ENCODE data around the gene CLCNKB.

The CLCNKB gene

DNA sequence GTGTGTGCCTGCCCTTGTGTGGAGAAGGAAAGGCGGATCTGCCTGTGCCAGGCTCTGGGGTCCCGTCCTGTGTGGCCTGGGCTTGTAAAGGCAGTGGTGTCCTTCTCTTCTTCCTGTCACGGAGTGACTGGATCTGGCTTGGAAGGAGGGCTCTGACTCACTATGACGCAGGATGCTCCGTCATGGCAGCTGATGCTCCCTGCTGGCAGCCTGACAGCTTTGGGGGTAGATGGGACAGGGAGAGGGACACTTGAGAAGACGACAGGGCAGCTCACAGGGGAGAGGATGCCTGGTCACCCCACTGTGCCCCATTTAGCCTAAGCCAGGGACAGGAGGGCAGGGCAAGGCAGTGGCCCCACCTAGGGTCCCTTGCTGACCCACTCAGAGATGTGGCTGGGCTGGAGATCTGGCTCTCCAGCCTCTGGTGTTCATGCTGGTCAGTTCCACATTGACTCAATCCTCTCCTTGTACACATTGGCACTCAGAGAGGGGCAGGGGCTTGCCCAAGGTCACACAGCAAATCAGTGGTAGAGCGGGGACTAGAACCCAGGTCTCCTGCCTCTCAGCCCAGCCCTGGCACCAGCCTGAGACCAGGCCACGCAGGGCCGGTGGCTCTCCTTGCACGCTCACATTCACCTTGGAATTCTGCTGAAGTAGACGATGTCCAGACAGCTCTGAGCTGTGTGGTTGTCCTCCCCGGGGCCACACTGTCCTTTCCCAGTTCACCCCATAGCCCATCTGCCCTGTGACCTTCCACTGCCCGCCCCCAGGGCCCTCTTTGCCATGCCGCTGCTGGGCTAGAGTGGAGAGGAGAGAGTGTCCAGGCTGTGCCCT, 32.7 kb downstream of the CLCNKB start:
- DNase-seq (ENCODE audit: low spot score) = no peak

GRCh38 chr1:16076865-16077238, 33.3 kb downstream of the CLCNKB start:
- no peak for DNase-seq (ENCODE audit: low spot score)

- no peak for DNase-seq (ENCODE audit: low spot score)
These were observed 34.0 kb downstream of the CLCNKB start for GRCh38 chr1:16077406-16078245.

DNA sequence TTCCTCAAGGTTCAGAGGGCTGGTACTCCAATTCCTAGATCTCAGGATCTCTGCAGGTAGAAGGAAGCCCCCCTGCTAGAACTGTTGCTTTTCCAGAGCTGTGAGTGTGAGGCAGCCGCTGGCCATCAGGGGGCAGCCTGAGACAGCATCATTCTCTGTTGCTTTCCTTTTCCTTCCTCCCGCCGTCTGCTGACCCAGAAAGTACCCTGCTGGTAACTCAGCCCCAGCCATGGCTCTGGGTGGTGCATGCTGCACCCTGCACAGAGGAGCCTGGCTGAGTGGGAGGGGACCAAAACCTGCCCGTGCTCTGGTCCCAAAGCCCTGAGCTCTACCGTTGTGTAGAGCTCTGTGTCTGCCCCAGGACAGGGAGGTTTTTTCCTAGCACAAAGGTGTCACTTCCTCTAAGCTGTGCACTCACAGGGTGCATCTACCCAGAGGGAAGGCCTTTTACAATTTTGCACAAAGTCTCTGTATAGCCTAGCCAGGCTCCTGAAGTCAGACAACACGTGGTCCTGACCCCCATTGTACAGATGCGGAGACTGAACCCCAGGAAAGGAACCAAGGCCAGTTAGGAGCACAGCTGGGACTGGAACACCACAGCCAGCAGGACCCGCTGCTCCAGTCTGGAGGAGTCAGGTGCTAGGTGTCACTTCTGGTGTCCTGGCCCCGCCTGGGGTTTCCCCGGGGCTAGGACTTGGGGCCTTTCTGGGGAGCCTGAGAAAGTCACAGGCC, 35.5 kb downstream of the CLCNKB start:
- peak; percentile 78 for DNase-seq (ENCODE audit: low spot score)

- DNase-seq (ENCODE audit: low spot score) = no peak
These were observed 37.0 kb downstream of the CLCNKB start for GRCh38 chr1:16080422-16081150.

DNA sequence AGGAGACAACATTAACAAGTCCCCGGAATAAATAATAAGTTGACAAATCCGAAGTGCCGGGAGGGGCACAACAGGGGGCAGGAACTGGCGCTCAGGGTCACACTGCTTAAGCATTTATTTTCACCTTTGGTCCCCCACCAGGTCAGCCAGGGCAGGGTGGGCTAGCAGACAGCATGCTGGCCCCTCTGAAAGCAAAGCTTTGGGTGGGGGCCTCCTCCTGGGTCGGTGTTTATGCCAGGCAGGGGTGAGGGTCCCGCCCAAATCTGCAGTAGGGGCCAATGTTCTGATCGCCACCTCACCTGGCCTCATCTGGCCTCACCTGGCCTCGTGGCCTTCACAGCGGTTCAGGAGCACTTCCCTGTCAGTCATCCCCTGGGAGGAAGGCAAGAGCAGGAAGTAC, 38.1 kb downstream of the CLCNKB start:
- DNase-seq (ENCODE audit: low spot score) = no peak

DNA sequence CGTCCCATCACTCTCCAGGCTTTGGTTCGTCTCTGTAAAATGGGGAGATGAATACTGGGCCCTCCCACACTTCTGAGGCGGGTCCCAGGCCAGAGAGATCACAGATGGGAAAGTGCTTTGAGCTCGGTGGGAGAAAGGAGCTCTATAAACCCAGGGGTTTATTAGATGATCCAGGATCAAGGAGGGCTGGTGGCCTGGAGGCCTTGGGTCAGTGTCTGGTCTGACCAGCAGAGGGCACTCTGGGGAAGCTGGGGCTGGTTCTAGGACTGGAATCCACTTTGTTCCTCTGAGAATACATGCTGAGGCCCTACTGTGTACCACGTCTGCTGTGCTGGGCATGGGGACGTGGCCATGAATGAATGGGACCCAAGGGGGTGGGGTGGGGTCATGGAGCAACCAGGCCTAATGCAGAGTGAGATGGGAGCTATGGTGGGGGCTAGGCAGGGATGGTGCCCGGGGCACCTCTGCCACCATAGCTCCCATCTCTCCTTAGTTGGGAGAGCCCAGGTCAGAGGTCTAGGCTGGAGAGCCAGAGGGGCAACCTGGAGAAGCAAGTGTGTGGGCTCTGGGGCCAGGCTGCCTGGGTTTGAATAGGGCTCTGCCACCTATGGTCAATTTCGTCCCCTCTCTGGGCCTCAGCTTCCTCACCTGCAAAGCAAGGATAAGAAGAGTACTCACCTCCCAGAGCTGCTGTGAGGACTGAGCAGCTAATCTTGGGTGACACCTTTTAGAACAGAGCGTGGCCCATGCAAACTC, 38.9 kb downstream of the CLCNKB start:
- peak; percentile 84 for DNase-seq (ENCODE audit: low spot score)

GRCh38 chr1:16083486-16083885, 39.9 kb downstream of the CLCNKB start:
- DNase-seq (ENCODE audit: low spot score) = no peak

GRCh38 chr1:16085522-16085921, 41.9 kb downstream of the CLCNKB start:
- DNase-seq (ENCODE audit: low spot score) = no peak

DNA sequence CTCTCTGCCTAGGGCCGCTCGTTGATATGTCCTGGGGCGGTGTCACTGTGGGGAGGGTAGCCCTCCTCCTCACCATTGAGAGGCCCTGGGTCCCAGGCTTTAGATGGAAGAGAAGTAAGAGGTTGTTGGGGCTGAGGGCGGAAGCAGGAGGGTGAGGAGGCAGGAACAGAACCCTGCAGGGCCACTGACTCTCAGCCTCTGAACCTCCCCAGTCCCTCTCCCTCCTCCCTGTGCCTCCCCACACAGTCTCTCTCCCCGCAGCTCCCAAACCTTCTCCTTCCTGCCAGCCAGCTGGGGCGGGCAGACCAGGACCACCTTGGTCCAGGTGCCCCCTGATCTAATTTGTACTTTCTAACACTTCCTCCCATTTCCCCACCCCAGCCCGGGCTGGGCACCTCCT, 44.2 kb downstream of the CLCNKB start:
- DNase-seq (ENCODE audit: low spot score) = no peak

GRCh38 chr1:16088351-16088911, 44.8 kb downstream of the CLCNKB start:
- no peak for DNase-seq (ENCODE audit: low spot score)

- no peak for DNase-seq (ENCODE audit: low spot score)
These were observed 45.4 kb downstream of the CLCNKB start for GRCh38 chr1:16088996-16089395.

DNA sequence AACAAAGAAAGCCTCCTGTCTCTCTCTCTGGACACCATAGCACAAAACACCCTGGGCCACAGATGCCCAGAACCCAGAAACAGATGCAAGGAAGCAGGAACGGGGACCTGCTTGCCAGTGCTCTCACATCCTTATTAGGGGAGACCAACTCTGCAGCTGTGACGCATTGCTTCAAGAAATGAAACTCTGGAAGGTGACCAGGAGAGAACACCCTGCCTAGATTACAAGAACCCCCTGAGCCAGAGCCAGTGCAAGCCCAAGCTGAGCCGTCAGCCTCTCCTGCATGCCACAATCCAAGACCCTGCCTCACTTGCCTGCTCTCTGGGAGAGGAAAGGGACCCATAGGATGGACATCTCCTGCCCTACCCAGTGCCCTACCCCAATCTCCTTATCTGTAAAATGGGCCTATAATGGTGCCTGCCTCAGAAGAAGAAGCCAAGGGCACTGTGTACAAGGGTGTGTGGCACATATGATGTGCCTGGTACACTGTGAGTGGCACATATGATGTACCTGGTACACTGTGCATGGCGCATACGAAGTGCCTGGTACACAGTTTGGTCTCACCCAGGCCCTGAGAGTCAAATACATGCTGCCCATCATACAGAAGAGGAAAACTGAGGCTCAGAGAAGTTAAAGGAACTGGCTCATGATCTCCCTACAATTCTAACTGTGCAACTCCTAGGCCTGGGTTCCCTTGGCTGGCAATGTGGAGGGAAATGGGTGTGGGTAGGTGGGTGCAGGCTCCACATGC, 46.7 kb downstream of the CLCNKB start:
- DNase-seq (ENCODE audit: low spot score) = no peak

GRCh38 chr1:16091296-16091695, 47.7 kb downstream of the CLCNKB start:
- no peak for DNase-seq (ENCODE audit: low spot score)

DNA sequence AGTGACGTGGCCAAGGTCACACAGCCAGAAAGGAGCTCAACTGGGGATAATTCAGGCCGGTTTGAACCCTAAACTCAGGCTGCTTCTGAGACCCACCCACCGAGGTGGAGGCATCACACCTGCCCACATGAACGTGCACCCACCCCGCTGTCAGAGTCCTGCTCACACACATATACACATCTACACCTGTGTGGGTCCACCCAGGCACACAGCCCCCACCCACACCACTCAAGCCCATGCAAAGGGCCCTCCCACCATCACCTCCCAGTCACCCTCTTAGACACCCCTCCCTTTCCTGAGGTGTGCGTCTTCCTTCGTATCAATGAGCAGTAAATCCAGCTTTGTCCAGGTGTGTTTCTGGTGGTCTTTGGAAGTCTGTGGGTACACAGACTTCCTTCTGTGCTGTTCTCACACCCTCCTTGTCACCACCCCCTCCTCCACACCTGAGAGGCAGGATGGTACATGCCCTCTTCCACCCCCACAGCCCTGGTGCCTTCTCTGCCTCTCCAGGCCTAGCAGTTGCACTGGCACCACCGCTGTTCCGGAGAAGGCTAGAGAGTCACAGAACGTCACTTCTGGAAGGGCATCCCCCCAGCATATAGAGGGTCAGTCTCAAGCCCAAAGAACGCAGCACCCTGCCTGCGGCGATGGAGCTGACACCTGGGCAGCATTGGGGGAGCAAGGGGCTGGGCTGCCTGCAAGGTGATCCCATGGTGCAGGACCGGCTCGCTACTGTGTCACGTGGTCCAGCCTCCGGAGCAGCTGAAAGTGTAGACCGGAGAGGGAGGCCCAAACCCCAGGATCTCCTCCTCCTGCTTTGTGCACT, 48.7 kb downstream of the CLCNKB start:
- no peak for DNase-seq (ENCODE audit: low spot score)

GRCh38 chr1:16092923-16093511, 49.4 kb downstream of the CLCNKB start:
- DNase-seq (ENCODE audit: low spot score) = no peak

DNA sequence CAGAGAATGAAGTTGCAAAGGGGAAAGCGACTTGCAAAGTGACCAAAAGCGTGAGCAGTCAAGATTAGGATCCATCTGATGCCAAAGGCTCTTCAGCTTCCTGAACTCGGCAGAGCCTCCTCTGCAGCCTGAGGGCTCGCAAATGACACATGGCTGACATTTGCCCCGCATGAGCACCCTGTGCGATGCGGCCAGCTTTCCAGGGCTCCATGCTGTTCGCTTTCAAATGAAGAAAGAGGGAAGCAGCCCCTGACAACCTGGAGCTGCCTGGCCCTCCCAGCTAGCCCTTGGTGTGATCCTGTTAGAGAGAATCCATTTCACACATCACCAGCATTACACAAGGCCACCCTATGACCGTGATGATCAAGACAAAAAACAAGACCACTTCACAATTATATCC, 50.0 kb downstream of the CLCNKB start:
- no peak for DNase-seq (ENCODE audit: low spot score)

- no peak for DNase-seq (ENCODE audit: low spot score)
These were observed 51.0 kb downstream of the CLCNKB start for GRCh38 chr1:16094453-16095158.
